IPS-20b (cell line): ENCODE measurements around the gene OTOP1.
"Not testable (repeated sequence)": the region's sequence is repeated elsewhere in the genome, so short reads cannot be mapped to it uniquely, and the experiment has no call there.

Source experiments
- H3K27ac ChIP-seq: one replicate; pipeline ENCODE4 v1.5.1; 2013; ENCODE audit warnings: low read length
- H3K27me3 ChIP-seq: 2 replicates; pipeline ENCODE4 v1.6.1; 2013; ENCODE audit warnings: mild to moderate bottlenecking, low read length, inconsistent platforms; ENCODE audit not compliant: insufficient read depth
- H3K36me3 ChIP-seq: 2 replicates; pipeline ENCODE4 v1.6.1; 2013; ENCODE audit warnings: low read depth, mild to moderate bottlenecking, inconsistent platforms, low read length, moderate library complexity; ENCODE audit not compliant: insufficient read depth
- H3K4me1 ChIP-seq: 2 replicates; pipeline ENCODE4 v1.6.1; 2013; ENCODE audit warnings: mild to moderate bottlenecking, control low read depth, inconsistent platforms, low read length, moderate library complexity; ENCODE audit not compliant: insufficient read depth
- H3K4me3 ChIP-seq: 2 replicates; pipeline ENCODE4 v1.5.1; 2013; ENCODE audit warnings: mild to moderate bottlenecking, low read length, inconsistent platforms
- H3K9ac ChIP-seq: 2 replicates; pipeline ENCODE4 v1.6.1; 2013; ENCODE audit warnings: low read depth, mild to moderate bottlenecking, inconsistent platforms, low read length, moderate library complexity
- H3K9me3 ChIP-seq: 2 replicates; pipeline ENCODE4 v1.6.1; 2013; ENCODE audit warnings: mild to moderate bottlenecking, low read depth, low read length, inconsistent platforms; ENCODE audit not compliant: insufficient read depth

The OTOP1 gene

GRCh38 chr4:4227510-4228355 is 1.0 kb upstream of the OTOP1 start:
- Histone ChIP-seq H3K27me3 (peaks cover 83% of the 10 kb centered on the region), H3K27ac (no peak overlapping the region), H3K9ac (no peak overlapping the region), H3K4me1 (no peaks in the 10 kb centered on the region), H3K4me3 (no peak overlapping the region), H3K36me3 (no peaks in the 10 kb centered on the region), H3K9me3 (no peaks in the 10 kb centered on the region)

- Histone ChIP-seq H3K9me3 (no peaks in the 10 kb centered on the region), H3K4me1 (no peaks in the 10 kb centered on the region), H3K27ac (no peak overlapping the region), H3K36me3 (no peaks in the 10 kb centered on the region), H3K27me3 (peaks cover 93% of the 10 kb centered on the region), H3K4me3 (peak overlapping the region; percentile 38; the same call in 1 of the 2 replicates), H3K9ac (no peak overlapping the region)
Observed at GRCh38 chr4:4225915-4226605, 669 bp downstream of the OTOP1 start.

GRCh38 chr4:4217113-4217512 is 9.6 kb downstream of the OTOP1 start:
- Histone ChIP-seq H3K36me3 (no peaks in the 10 kb centered on the region), H3K27ac (no peak overlapping the region), H3K9ac (no peak overlapping the region), H3K27me3 (peaks cover 8% of the 10 kb centered on the region), H3K4me3 (no peak overlapping the region), H3K4me1 (peaks cover 4% of the 10 kb centered on the region; the same call in 1 of the 2 replicates), H3K9me3 (no peaks in the 10 kb centered on the region)

- no peaks in the 10 kb centered on the region for H3K9me3 ChIP-seq
- H3K27me3 ChIP-seq, result peaks cover 3% of the 10 kb centered on the region
- no peak overlapping the region for H3K9ac ChIP-seq
- no peak overlapping the region for H3K4me3 ChIP-seq
- H3K27ac ChIP-seq, result no peak overlapping the region
- no peaks in the 10 kb centered on the region for H3K36me3 ChIP-seq
- peaks cover 4% of the 10 kb centered on the region; the same call in 1 of the 2 replicates for H3K4me1 ChIP-seq
Observed at GRCh38 chr4:4216648-4217047, 10.1 kb downstream of the OTOP1 start.

GRCh38 chr4:4213674-4214073 is 13.1 kb downstream of the OTOP1 start:
- H3K27ac ChIP-seq, H3K9ac ChIP-seq, H3K9me3 ChIP-seq: not testable (repeated sequence)

GRCh38 chr4:4206204-4206603 is 20.5 kb downstream of the OTOP1 start:
- Histone ChIP-seq H3K27me3 (no peaks in the 10 kb centered on the region), H3K27ac (no peak overlapping the region)

More at GRCh38 chr4:4213674-4214073, 13.1 kb downstream of the OTOP1 start:
- not testable (repeated sequence) for H3K4me1 ChIP-seq, H3K4me3 ChIP-seq, H3K27me3 ChIP-seq, H3K36me3 ChIP-seq

GRCh38 chr4:4204401-4204745 is 22.4 kb downstream of the OTOP1 start:
- Histone ChIP-seq H3K36me3 (no peaks in the 10 kb centered on the region), H3K27ac (no peak overlapping the region), H3K9ac (no peak overlapping the region), H3K4me1 (peaks cover 8% of the 10 kb centered on the region), H3K9me3 (no peaks in the 10 kb centered on the region), H3K4me3 (no peak overlapping the region), H3K27me3 (no peaks in the 10 kb centered on the region)

More at GRCh38 chr4:4206204-4206603, 20.5 kb downstream of the OTOP1 start:
- H3K9ac ChIP-seq, result no peak overlapping the region
- peaks cover 8% of the 10 kb centered on the region for H3K4me1 ChIP-seq
- no peaks in the 10 kb centered on the region for H3K9me3 ChIP-seq
- no peak overlapping the region for H3K4me3 ChIP-seq
- no peaks in the 10 kb centered on the region for H3K36me3 ChIP-seq

- H3K9ac ChIP-seq, result no peak overlapping the region
- H3K9me3 ChIP-seq, result no peaks in the 10 kb centered on the region
- H3K36me3 ChIP-seq, result no peaks in the 10 kb centered on the region
- no peaks in the 10 kb centered on the region for H3K27me3 ChIP-seq
- no peak overlapping the region for H3K27ac ChIP-seq
- H3K4me1 ChIP-seq, result peaks cover 8% of the 10 kb centered on the region
- H3K4me3 ChIP-seq, result no peak overlapping the region
Observed at GRCh38 chr4:4203688-4204400, 22.9 kb downstream of the OTOP1 start.

- Histone ChIP-seq H3K9me3 (no peaks in the 10 kb centered on the region), H3K9ac (no peak overlapping the region), H3K4me3 (no peak overlapping the region), H3K27me3 (no peaks in the 10 kb centered on the region), H3K36me3 (no peaks in the 10 kb centered on the region), H3K27ac (no peak overlapping the region), H3K4me1 (peaks cover 6% of the 10 kb centered on the region; the same call in 1 of the 2 replicates)
Observed at GRCh38 chr4:4202510-4202909, 24.2 kb downstream of the OTOP1 start.

- no peak overlapping the region for H3K27ac ChIP-seq
- H3K27me3 ChIP-seq, result no peaks in the 10 kb centered on the region
- H3K9me3 ChIP-seq, result no peaks in the 10 kb centered on the region
- H3K4me3 ChIP-seq, result no peak overlapping the region
- H3K9ac ChIP-seq, result no peak overlapping the region
- H3K4me1 ChIP-seq, result peaks cover 3% of the 10 kb centered on the region; the same call in 1 of the 2 replicates
- H3K36me3 ChIP-seq, result no peaks in the 10 kb centered on the region
Observed at GRCh38 chr4:4200624-4201023, 26.1 kb downstream of the OTOP1 start.

GRCh38 chr4:4195354-4195753 is 31.4 kb downstream of the OTOP1 start:
- no peaks in the 10 kb centered on the region for H3K27me3 ChIP-seq
- no peak overlapping the region for H3K4me3 ChIP-seq
- H3K9ac ChIP-seq, result no peak overlapping the region
- no peaks in the 10 kb centered on the region for H3K36me3 ChIP-seq
- H3K4me1 ChIP-seq, result no peaks in the 10 kb centered on the region
- no peak overlapping the region for H3K27ac ChIP-seq
- no peaks in the 10 kb centered on the region for H3K9me3 ChIP-seq
